ENCODE data around the gene POLR2L.

POLR2L gene

GRCh38 chr11:837189-837989, 4.9 kb downstream of the POLR2L start:
- DNase-seq = no peak

GRCh38 chr11:836700-837099, 5.6 kb downstream of the POLR2L start:
- DNase-seq = no peak

- no peak for DNase-seq
Measured at GRCh38 chr11:836274-836673, 6.1 kb downstream of the POLR2L start.

- DNase-seq = no peak
Measured at GRCh38 chr11:834371-835316, 7.7 kb downstream of the POLR2L start.

DNA sequence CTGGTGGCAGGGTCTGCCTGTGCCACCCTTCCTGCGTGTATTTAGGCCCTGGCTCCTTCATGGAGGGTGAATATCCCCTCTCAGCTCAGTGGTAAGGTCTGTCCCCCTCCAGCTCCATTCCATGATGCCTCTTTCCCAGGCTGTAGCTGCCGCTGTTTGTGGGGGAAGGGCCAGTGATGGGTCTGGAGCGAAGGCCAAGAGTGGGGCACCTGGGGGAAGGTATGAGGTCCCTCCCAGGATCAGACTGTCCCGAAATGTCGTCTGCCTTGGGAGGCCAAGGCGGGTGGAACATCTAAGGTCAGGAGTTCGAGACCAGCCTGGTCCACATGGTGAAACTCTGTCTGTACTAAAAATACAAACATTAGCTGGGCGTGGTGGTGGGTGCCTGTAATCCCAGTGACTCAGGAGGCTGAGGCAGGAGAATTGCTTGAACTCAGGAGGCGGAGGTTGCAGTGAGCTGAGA, 8.4 kb downstream of the POLR2L start:
- no peak for DNase-seq

- no peak for DNase-seq
Measured at GRCh38 chr11:833114-833791, 9.1 kb downstream of the POLR2L start.

DNA sequence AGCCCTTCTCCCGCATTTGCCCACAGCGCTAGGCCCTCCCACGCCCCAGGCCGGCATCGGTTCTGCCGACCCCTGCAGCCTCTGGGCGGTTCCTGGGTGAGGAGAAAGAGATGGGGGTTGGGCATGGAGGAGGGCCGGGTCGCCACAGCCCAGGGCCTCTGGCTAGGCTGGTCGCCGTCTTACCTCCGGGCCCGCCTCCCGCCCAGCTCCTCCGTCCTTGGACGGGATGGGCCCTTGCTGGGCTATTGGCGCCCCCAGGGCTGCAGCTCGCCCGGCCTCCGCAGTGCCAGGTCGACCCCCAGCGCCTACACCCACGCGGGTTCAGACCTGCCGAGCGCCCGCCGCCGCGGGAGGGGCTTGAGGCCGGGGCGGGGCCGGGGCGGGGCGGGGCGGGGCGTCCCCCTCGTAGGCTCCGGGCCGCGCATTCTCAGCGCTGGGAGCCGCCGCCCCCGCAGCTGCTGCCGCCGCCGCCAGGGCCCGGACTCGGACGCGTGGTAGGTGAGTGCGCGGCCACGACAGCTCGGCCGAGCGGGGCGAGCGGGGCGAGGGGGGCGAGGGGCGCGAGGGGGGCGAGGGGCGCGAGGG, 9.7 kb downstream of the POLR2L start, which contains the start of gene CD151:
CD151 (plus strand) TSS at position 424 of the 585 bp plus-strand sequence. CDS start 3,118 bp downstream, outside the sequence.
- DNase-seq = no peak

DNA sequence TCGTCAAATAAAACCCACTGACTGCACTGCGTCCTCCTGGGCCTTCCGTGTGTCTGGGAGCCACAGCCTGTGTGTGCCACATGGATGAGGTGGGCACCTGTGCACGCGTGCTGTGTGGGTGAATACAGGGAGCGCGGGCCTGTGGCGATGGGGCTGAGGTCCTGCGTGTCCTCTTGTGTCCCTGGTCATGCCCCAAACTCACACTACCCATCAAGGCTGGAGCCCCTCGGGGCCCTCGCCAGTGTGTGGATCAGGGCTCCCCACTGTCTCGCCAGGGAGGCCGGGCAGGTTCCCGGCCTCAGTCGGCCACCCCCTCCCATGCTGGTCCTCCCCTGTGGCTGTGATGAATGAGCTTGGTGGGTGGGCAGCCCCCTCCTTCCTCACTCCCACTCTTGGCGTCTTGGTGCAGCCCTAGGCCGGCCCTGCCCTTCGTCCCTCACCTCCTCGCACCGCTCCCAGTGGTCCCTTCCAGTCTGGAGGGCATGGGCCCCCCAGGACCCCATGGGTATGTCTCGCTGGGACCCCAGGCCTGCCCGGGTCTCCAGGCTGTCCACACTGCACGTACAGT, 10.3 kb downstream of the POLR2L start:
- DNase-seq = no peak

DNA sequence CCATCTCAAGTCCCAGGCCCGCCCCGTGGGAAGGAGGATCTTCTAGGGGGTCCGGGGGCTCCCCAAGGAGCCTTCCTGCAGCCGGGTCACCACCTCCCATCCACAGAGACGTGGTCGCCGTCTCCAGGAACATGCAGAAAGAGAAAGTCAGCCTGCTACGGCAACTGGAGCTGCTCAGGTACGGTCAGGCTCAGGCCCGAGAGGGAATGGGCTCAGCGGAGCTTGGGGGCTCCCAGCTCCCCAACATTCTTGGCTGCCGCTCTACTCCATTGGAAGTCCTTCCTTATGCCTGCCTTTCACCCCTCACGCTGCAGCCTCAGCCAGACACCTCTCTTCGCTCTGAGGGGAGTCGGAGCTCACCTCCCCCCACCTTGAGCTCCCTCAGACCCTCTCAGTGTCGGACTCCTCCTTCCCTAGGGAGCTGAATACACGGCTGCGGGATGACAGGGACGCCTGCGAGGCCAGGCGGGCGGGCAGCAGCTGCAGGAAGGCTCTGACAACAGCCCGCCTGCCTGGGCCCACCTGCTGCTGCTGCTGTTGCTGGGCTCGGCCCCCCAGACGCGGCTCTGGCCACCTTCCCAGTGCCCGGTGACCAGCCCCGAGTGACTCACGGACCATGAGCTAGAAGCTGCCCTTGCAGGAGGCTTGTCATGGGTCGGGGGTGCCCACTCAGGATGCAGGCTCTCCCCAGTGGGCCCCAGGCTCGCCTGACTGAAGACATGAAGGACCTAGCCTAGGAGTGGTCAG, 11.0 kb downstream of the POLR2L start:
- no peak for DNase-seq

GRCh38 chr11:830295-831117, 11.8 kb downstream of the POLR2L start:
- DNase-seq = peak; percentile 62

DNA sequence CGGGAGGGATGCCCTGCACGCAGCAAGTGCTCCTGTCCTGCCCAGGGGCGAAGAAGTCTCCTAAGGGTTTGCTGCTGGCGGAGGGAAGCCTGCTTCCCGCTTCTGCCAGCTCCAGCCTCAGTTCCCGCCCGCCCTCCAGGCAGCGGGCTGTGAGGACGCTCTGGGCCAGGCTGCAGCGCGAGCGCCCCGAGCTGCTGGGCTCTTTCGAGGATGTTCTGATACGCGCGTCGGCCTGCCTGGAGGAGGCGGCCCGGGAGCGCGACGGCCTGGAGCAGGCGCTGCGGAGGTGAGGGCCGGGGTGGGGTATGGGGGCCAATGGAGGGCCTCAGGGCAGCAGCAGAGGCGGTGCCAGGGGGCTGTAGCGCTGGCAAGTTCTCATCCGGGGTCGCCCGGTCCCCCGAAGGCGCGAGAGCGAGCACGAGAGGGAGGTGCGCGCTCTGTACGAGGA, 12.5 kb downstream of the POLR2L start:
- DNase-seq = no peak

GRCh38 chr11:829176-829846, 13.0 kb downstream of the POLR2L start:
- DNase-seq = no peak

DNA sequence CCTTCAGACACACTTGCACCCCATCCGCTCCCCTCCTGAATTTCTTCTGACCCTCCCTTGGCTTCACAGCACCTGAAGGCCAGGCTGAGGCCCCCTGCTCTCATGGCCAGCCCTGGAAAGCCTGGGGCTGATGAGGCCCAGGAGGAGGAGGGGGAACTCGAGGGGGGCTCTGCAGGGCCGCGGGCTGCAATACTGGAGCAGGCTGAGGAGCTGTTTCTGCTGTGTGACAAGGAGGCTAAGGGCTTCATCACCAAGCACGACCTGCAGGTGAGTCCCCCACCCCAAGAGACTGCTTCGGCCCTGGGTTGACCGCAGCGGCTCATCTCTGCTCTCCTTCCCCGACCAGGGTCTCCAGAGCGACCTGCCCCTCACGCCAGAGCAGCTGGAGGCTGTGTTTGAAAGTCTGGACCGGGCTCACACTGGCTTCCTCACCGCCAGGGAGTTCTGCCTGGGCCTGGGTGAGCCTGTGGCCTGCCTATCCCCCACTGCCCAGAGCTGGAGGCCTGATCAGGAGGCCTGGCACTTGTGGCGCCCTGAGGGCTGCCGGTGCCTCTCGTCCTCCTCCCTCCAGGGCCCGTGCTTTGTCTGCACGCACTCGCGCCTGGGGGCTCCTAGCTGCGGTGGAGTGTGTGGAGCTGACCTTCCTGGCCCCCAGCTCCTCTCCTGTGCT, 13.7 kb downstream of the POLR2L start:
- no peak for DNase-seq

DNA sequence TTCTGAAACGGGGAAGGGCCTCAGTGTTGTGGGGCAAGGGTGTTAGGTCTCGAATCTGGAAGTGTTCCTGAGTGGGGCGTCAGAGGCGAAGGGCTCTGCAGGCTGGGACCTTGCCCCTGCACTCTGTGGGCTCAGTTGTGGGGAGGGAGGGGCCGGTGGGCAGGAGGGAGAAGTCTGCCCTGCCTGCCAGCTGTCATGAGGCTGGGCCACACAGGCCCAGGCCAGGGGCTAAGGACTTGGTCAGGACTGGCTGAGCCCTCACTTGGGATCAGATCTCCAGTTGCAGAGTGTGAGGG, 14.5 kb downstream of the POLR2L start, which contains the start of gene CRACR2B:
CRACR2B (plus strand) TSS at position 23 of the 296 bp plus-strand sequence. CDS start 689 bp downstream, outside the sequence.
- DNase-seq = no peak

- DNase-seq = no peak
Measured at GRCh38 chr11:827146-827896, 15.0 kb downstream of the POLR2L start.

DNA sequence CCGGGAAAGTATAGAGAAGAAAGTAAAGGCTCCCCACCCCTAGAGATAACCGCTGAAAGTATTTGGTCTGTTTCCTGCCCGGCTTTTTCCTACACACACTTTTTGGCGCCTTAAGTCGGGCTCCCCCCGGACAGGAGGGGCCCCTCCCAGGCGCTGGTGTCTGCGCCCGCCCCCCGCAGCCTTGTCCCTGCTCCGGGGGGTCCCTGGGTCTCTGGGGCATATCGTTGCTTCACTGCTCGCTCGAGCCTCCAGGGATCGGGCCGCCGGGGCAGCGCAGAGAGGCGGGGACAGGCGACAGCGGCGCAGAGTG, 15.5 kb downstream of the POLR2L start:
- no peak for DNase-seq

DNA sequence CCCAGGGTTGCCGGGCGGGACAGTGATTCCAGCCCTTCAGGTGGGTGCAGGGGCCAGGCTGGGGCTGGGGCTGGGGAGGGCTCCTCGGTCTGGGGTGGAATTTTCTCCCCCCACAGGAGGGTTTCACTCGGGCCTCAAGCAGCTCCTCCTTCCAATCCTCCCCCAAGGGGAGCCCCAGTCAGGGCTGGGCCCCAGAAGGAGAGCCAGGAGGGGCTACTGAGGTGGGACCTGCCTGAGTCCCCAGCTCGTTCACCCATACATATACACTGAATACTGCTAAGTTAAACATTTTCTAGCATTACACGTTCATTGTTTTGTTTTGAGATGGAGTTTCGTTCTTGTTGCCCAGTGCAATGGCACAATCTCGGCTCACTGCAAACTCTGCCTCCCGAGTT, 16.1 kb downstream of the POLR2L start:
- DNase-seq = no peak

DNA sequence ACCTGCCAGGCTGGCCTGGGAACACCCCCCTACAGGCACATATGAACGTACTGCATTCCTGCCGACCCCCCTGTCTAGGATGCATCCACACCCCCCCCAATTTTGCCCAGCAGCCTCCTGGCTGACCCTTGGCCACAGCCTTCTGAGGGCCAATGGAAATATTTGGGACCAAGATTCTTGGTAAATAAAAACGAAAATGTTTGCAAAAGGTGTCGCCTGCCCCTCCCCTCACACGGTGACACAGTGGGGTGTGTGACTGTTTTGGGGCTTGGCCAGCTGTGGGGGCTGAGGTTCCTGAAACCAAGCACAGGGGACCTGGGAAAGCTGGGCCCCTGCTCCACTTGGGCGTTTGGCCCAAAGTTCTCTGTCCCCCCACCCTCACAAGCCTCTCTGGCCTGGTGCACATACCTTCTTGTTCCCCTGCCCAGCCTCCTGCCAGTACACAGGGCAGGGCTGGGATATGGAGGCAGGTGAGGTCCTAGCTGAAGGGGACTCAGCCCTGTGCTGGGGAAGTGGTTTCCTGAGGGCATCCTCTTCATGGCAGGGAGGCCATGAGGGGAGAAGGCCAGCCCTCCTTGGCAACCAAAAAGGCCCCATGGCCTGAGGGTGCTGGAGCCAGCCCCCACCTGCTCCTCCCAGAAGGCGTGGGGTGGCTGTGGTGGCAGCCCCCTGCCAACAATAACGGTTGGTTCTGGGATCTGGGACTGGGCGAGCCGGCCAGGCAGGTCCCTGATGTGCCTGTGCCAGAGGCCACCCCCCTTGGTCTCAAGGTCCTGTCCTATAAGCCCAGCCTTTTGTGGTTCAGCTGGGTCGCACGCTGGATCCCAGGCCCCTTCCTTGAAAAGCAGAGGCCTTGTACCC, 16.7 kb downstream of the POLR2L start:
- no peak for DNase-seq

All from activated CD4-positive, alpha-beta T cell treated with anti-CD3 and anti-CD28 coated beads, Interleukin-2, amount 50 U/mL, for 16 hours (primary cell).